GM12891 (cell line): Measurements from ENCODE around the gene CFAP97D2.

ENCODE experiments used
- POLR2A ChIP-seq: IDR thresholded peaks from 2 replicates; pipeline ENCODE4 v1.6.1; 2011; ENCODE audit warnings: low read depth, low read length, control low read depth
- POLR2AphosphoS5 ChIP-seq: IDR thresholded peaks from 2 replicates; pipeline ENCODE4 v1.6.1; 2011; ENCODE audit warnings: low read depth, low read length, control low read depth
- POU2F2 ChIP-seq: IDR thresholded peaks from 2 replicates; pipeline ENCODE4 v1.6.1; 2011; ENCODE audit warnings: low read depth, mild to moderate bottlenecking, control low read depth, low read length, moderate library complexity
- SPI1 ChIP-seq: IDR thresholded peaks from 2 replicates; pipeline ENCODE4 v1.6.1; 2011; ENCODE audit warnings: low read depth, low read length, control low read depth
- TAF1 ChIP-seq: IDR thresholded peaks from 2 replicates; pipeline ENCODE4 v1.6.1; 2011; ENCODE audit warnings: low read depth, low read length, control low read depth

- no peak for TF ChIP-seq POLR2A
- no peak for TF ChIP-seq POLR2AphosphoS5
- TF ChIP-seq SPI1: no peak
- TF ChIP-seq POU2F2: no peak
- TF ChIP-seq TAF1: no peak
Observed at GRCh38 chr13:114154476-114154875, 24.6 kb upstream of the CFAP97D2 start.
